ENCODE data around the gene PDZD11. TPM values are rescaled to one million over a fixed set of nuclear protein-coding genes. Genes with fewer than 3 reads are reported as not detected.

PDZD11 gene
- polyA plus RNA-seq, 1 of the 3 experiments (the other 2 are of a cell fraction), result 169 TPM

DNA sequence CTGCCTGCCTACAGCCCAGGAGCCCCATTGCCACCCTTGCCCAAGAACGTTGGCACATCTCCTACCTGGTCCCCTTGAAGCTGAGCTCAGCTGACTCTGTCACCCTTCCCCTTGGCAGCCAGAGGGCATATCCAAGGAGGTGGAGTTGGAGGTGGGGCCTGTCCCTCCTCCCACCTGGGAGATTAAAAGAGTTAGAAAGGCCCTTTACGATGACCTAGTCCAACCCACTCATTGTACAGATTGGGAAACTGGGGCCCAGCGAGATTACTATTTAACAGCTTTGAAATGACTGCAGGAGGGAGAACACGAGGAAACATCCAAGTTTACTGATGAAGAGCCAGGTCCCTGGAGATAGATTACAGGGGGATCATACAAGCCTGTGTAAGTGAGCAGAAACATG, 29.6 kb downstream of the PDZD11 start, which contains the start of gene P2RY4:
Gene P2RY4, minus strand, starts transcription at position 101 of the 400 bp plus-strand sequence. CDS start 580 bp downstream, outside the sequence.
- Histone ChIP-seq H3K4me3 (ENCODE audit: low read depth in 2 of 2, low read length in 1 of 2) (no peak within 1 kb of the TSS), H3K4me1 (ENCODE audit: control insufficient read depth in 1 of 2, insufficient read depth in 2 of 2, low read depth in 1 of 2, low read length in 1 of 2) (no peaks in the 10 kb centered on the region), H3K27ac (ENCODE audit: low read depth in 2 of 2, low read length in 1 of 2) (no peak within 1 kb of the TSS), H4K20me1 (ENCODE audit: insufficient read depth) (no peaks in the 10 kb centered on the region), H3K9ac (no peak within 1 kb of the TSS), H3K4me2 (no peak within 1 kb of the TSS), H3K9me3 (no peaks in the 10 kb centered on the region), H3K9me2 (no peaks in the 10 kb centered on the region), H3K36me3 (replicated peaks in 1 of 2; ENCODE audit: control insufficient read depth in 1 of 2, insufficient read depth in 2 of 2, low read length in 1 of 2) (no peaks in the 10 kb centered on the region), H3K79me2 (ENCODE audit: insufficient read depth) (no peaks in the 10 kb centered on the region), H2AFZ (ENCODE audit: low read depth) (no peak within 1 kb of the TSS), H3F3A (replicated peaks; ENCODE audit: insufficient read depth) (no peaks in the 10 kb centered on the region), H3K27me3 (ENCODE audit: insufficient read depth) (no peaks in the 10 kb centered on the region; the same call in 1 of the 2 replicates)
- TF ChIP-seq, protein P1, sequence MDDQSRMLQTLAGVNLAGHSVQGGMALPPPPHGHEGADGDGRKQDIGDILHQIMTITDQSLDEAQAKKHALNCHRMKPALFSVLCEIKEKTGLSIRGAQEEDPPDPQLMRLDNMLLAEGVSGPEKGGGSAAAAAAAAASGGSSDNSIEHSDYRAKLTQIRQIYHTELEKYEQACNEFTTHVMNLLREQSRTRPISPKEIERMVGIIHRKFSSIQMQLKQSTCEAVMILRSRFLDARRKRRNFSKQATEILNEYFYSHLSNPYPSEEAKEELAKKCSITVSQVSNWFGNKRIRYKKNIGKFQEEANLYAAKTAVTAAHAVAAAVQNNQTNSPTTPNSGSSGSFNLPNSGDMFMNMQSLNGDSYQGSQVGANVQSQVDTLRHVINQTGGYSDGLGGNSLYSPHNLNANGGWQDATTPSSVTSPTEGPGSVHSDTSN (IDR thresholded peaks at IDR 0.05), result no peak
- 27% methylated on average over 4 of the region's 4 CpGs for WGBS (ENCODE audit: low lambda C conversion rate)
- CTCF ChIA-PET, result no interaction called here
- POLR2A ChIA-PET, result no interaction called here
- DNase-seq, result no peak

DNA sequence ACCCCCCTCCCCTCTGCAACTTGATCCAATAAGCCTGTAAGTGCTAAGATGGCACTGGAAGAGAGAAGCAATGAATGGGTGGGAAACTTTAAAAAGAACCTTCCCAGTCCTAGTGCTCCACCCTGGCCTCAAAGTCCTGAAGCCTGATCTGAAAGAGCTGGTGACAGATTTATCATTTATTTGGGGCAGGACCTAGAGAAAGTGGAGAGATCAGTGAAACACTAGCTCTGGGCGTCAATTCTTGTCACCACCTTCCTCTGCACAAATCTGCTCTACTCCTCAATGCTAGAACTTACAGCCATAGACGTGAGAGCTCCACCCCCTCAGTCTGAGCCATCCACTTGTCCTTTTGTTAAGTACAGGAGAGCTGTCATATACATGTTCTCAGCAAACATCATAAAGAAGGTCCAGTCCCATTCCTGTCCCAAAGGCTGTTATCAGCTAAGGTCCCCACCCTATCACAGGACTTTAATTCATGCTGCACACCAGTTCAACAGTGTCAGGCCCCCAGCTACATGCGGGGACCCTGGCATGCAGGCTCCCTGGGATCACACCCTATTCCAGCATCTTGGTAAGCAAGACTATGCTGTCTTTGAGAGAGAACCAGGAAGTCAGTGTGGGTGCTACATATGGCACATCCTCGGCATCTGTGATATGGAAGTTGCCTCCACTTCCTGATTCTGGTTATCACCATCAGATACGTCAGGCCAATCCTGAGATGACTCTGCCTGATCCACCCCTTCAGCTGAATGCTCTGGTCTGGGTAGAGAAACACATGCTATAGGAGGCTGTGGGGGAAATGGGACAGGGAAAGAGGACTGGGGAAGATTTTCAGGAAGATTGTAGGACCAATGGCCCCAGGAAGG, 32.1 kb downstream of the PDZD11 start:
- CTCF ChIA-PET, result interaction anchor here (1.1 kb wide), 1 partner anchor 61 kb away, joined by 3 read pairs; no protein-coding TSS in a partner anchor

More for the DNA sequence above, 32.1 kb downstream of the PDZD11 start:
- Histone ChIP-seq H3K9me2 (no peaks in the 10 kb centered on the region), H3K36me3 (replicated peaks in 1 of 2; ENCODE audit: control insufficient read depth in 1 of 2, insufficient read depth in 2 of 2, low read length in 1 of 2) (no peaks in the 10 kb centered on the region), H3F3A (replicated peaks; ENCODE audit: insufficient read depth) (no peaks in the 10 kb centered on the region), H3K27ac (ENCODE audit: low read depth in 2 of 2, low read length in 1 of 2) (no peak overlapping the region), H3K79me2 (ENCODE audit: insufficient read depth) (no peaks in the 10 kb centered on the region), H3K4me1 (ENCODE audit: control insufficient read depth in 1 of 2, insufficient read depth in 2 of 2, low read depth in 1 of 2, low read length in 1 of 2) (no peaks in the 10 kb centered on the region), H2AFZ (ENCODE audit: low read depth) (no peak overlapping the region), H3K9me3 (no peaks in the 10 kb centered on the region), H3K4me2 (no peak overlapping the region), H3K9ac (no peak overlapping the region), H4K20me1 (ENCODE audit: insufficient read depth) (no peaks in the 10 kb centered on the region), H3K4me3 (ENCODE audit: low read depth in 2 of 2, low read length in 1 of 2) (no peak overlapping the region), H3K27me3 (ENCODE audit: insufficient read depth) (no peaks in the 10 kb centered on the region; the same call in 1 of the 2 replicates)
- 38% methylated on average over 5 of the region's 5 CpGs for WGBS (ENCODE audit: low lambda C conversion rate)
- DNase-seq, result no peak
- POLR2A ChIA-PET, result no interaction called here
- TF ChIP-seq, protein P2, sequence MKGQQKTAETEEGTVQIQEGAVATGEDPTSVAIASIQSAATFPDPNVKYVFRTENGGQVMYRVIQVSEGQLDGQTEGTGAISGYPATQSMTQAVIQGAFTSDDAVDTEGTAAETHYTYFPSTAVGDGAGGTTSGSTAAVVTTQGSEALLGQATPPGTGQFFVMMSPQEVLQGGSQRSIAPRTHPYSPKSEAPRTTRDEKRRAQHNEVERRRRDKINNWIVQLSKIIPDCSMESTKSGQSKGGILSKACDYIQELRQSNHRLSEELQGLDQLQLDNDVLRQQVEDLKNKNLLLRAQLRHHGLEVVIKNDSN (IDR thresholded peaks at IDR 0.05; ENCODE audit: borderline replicate concordance, low read depth), result no peak
- TF ChIP-seq, protein P3, sequence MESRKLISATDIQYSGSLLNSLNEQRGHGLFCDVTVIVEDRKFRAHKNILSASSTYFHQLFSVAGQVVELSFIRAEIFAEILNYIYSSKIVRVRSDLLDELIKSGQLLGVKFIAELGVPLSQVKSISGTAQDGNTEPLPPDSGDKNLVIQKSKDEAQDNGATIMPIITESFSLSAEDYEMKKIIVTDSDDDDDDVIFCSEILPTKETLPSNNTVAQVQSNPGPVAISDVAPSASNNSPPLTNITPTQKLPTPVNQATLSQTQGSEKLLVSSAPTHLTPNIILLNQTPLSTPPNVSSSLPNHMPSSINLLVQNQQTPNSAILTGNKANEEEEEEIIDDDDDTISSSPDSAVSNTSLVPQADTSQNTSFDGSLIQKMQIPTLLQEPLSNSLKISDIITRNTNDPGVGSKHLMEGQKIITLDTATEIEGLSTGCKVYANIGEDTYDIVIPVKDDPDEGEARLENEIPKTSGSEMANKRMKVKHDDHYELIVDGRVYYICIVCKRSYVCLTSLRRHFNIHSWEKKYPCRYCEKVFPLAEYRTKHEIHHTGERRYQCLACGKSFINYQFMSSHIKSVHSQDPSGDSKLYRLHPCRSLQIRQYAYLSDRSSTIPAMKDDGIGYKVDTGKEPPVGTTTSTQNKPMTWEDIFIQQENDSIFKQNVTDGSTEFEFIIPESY (IDR thresholded peaks at IDR 0.05; ENCODE audit: borderline replicate concordance, low read depth), result no peak
- TF ChIP-seq TCF12 (IDR thresholded peaks at IDR 0.05) (no peak), TAF1 (IDR thresholded peaks at IDR 0.05; ENCODE audit: borderline replicate concordance, low read depth, low read length) (no peak), JUND (IDR thresholded peaks at IDR 0.05) (no peak), NRF1 (IDR thresholded peaks at IDR 0.05; ENCODE audit: low read depth, low read length) (no peak), SMC3 (IDR thresholded peaks at IDR 0.05; ENCODE audit: low read depth, low read length) (no peak)
- TF ChIP-seq, protein P1 (IDR thresholded peaks at IDR 0.05), result no peak
- TF ChIP-seq, protein P4, sequence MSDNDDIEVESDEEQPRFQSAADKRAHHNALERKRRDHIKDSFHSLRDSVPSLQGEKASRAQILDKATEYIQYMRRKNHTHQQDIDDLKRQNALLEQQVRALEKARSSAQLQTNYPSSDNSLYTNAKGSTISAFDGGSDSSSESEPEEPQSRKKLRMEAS (IDR thresholded peaks at IDR 0.05; ENCODE audit: low read depth), result no peak
